K562 (cell line): ENCODE data around the gene PLCB1. TPM values are rescaled to one million over a fixed set of nuclear protein-coding genes. Genes with fewer than 3 reads are reported as not detected.

Experiments used
- ATAC-seq: fragments of 200-7000 bp; cut with Tn5 transposase; 3 replicates; pipeline ENCODE4 v1.9.1; 2020; ENCODE audit warnings: moderate library complexity
- BruUV-seq: library from RNA; stranded (reverse); fragments of 400-500 nt; replicated peaks from 2 replicates; lab custom pipeline; 2021; lab: Mats Ljungman, UMichigan
- CTCF ChIA-PET: fragments of 300-600 bp; formaldehyde crosslinking; extraction: SDS; loops from one replicate; lab custom pipeline; 2021; ENCODE audit warnings: low intra/inter-chr PET ratio; lab: Yijun Ruan, JAX
- POLR2A ChIA-PET: fragments of 300-600, 350-650 bp; sonication (Branson Sonifier 250); formaldehyde crosslinking; extraction: SDS; loops from one replicate; lab custom pipeline; 2021; ENCODE audit warnings: antibody characterized with exemption, inconsistent platforms; lab: Yijun Ruan, JAX
- DNase-seq, 4 experiments: peaks; one replicate each; pipeline versions ENCODE4 v3.0.0 to v3.0.0-alpha.2; 2011 to 2018; ENCODE audit warnings: low spot score in 3 of 4, mixed read lengths in 3 of 4; ENCODE audit errors: extremely low read depth in 1 of 4
- FAIRE-seq: peaks from 2 replicates; lab custom pipeline; 2011; peaks lifted over from hg19 to GRCh38; lab: Jason Lieb, UNC
- H2AFZ ChIP-seq: 2 replicates; pipeline ENCODE4 v1.6.0; 2011; ENCODE audit warnings: low read depth, low read length, control low read depth, inconsistent platforms
- H3K27ac ChIP-seq: fragments of 200-600 bp; 3 replicates; pipeline ENCODE4 v1.8.0; 2011; ENCODE audit warnings: low read depth, mild to moderate bottlenecking, control low read depth, inconsistent platforms, low read length, moderate library complexity, mixed read lengths; ENCODE audit errors: extremely low read depth
- H3K27me3 ChIP-seq, 2 experiments: fragments of 300-600 bp in 1 of 2; 2 replicates in 1 of 2; 3 replicates in 1 of 2; pipeline versions ENCODE4 v1.6.0 to v1.8.0; 2011; ENCODE audit warnings: inconsistent platforms in 2 of 2, low read length in 2 of 2, mild to moderate bottlenecking in 1 of 2, mixed read lengths in 1 of 2, moderate library complexity in 1 of 2; ENCODE audit not compliant: control insufficient read depth in 2 of 2, insufficient read depth in 2 of 2
- H3K36me3 ChIP-seq: fragments of 300-600 bp; 3 replicates; pipeline ENCODE4 v1.8.0; 2011; ENCODE audit warnings: mild to moderate bottlenecking, low read length, inconsistent platforms; ENCODE audit not compliant: control insufficient read depth, insufficient read depth
- H3K4me1 ChIP-seq, 2 experiments: fragments of 200-600 bp in 1 of 2; replicated peaks in 1 of 2; 2 replicates in 1 of 2; 3 replicates in 1 of 2; pipeline versions ENCODE4 v1.5.1 to v1.8.0; 2011; ENCODE audit warnings: inconsistent platforms in 2 of 2, low read length in 2 of 2, mild to moderate bottlenecking in 1 of 2, mixed read lengths in 1 of 2, moderate library complexity in 1 of 2; ENCODE audit not compliant: control insufficient read depth in 2 of 2, insufficient read depth in 2 of 2
- H3K4me2 ChIP-seq: 2 replicates; pipeline ENCODE4 v1.6.1; 2011; ENCODE audit warnings: low read length, control low read depth, inconsistent platforms, mixed read lengths; ENCODE audit not compliant: insufficient read depth
- H3K4me3 ChIP-seq: fragments of 200-600 bp; sonication (generic), shearing (Covaris generic); 2 replicates; pipeline ENCODE4 v1.5.1; 2016; ENCODE audit warnings: control low read depth, inconsistent platforms
- H3K79me2 ChIP-seq: fragments of 200-600 bp; 3 replicates; pipeline ENCODE4 v1.8.0; 2011; ENCODE audit warnings: low read length, inconsistent platforms; ENCODE audit not compliant: control insufficient read depth, insufficient read depth
- H3K9ac ChIP-seq, 2 experiments: 2 replicates each; pipeline versions ENCODE4 v1.6.0 to v1.6.1; 2011; ENCODE audit warnings: low read depth in 2 of 2, low read length in 2 of 2, control low read depth in 1 of 2, inconsistent platforms in 1 of 2, mild to moderate bottlenecking in 1 of 2, mixed read lengths in 1 of 2; ENCODE audit not compliant: insufficient read depth in 1 of 2
- H3K9me1 ChIP-seq: one replicate; pipeline ENCODE4 v1.6.0; 2011; ENCODE audit warnings: inconsistent platforms, mild to moderate bottlenecking, low read length, moderate library complexity; ENCODE audit not compliant: control insufficient read depth, insufficient read depth
- H3K9me3 ChIP-seq: replicated peaks from 2 replicates; pipeline ENCODE4 v1.5.1; 2011; ENCODE audit warnings: low read depth, low read length, inconsistent platforms; ENCODE audit not compliant: control insufficient read depth, insufficient read depth
- H4K20me1 ChIP-seq: replicated peaks from 2 replicates; pipeline ENCODE4 v1.6.1; 2011; ENCODE audit warnings: low read length, inconsistent platforms, mixed read lengths; ENCODE audit not compliant: control insufficient read depth, insufficient read depth
- MECOM ChIP-seq: fragments of 250-450 bp; sonication (Bioruptor Pico); IDR thresholded peaks from 2 replicates; pipeline ENCODE4 v1.8.0; 2022; ENCODE audit warnings: inconsistent platforms
- MED1 ChIP-seq: sonication (generic); formaldehyde crosslinking; IDR thresholded peaks from 2 replicates; pipeline ENCODE4 v1.8.1; 2023; ENCODE audit warnings: missing genetic modification reagents, borderline replicate concordance
- PHB ChIP-seq: fragments of 250-450 bp; sonication (Bioruptor Pico); IDR thresholded peaks from 2 replicates; pipeline ENCODE4 v1.5.0; 2021
- SAFB2 ChIP-seq: fragments of 200-400 bp; formaldehyde crosslinking; IDR thresholded peaks from 2 replicates; pipeline ENCODE4 v1.6.1; 2018; ENCODE audit warnings: borderline replicate concordance, low read length, low read depth, moderate library complexity; ENCODE audit not compliant: severe bottlenecking
- TCF7 ChIP-seq: sonication (generic); IDR thresholded peaks from 2 replicates; pipeline ENCODE4 v1.6.1; 2016; ENCODE audit warnings: antibody characterized with exemption, borderline replicate concordance
- THRA ChIP-seq: fragments of 450-650 bp; IDR thresholded peaks from 2 replicates; pipeline ENCODE4 v1.6.1; 2017; ENCODE audit warnings: mild to moderate bottlenecking, moderate library complexity
- ZNF318 ChIP-seq, 2 experiments: fragments of 450-650 bp; IDR thresholded peaks; 2 replicates each; pipeline ENCODE4 v1.6.1; 2016; ENCODE audit warnings: mild to moderate bottlenecking in 2 of 2, borderline replicate concordance in 1 of 2, low read depth in 1 of 2, moderate library complexity in 1 of 2
- ZNF431 ChIP-seq: sonication (generic); formaldehyde crosslinking; IDR thresholded peaks from 2 replicates; pipeline ENCODE4 v1.8.0; 2022; ENCODE audit warnings: mild to moderate bottlenecking, missing genetic modification reagents
- ZNF644 ChIP-seq: fragments of 200-800 bp; sonication (Bioruptor generic); IDR thresholded peaks from 2 replicates; pipeline ENCODE4 v1.6.1; 2016; ENCODE audit warnings: low read depth, missing genetic modification characterization, missing compliant biosample characterization
- WGBS: fragments of 100-300 bp; shearing (Covaris generic); methylation state at CpG from one replicate; pipeline ENCODE4 v1.1.6; 2016; ENCODE audit warnings: low coverage, mixed read lengths; ENCODE audit not compliant: insufficient coverage; ENCODE audit errors: missing lambda C conversion rate; 5-methylcytosine and 5-hydroxymethylcytosine counted together
- in situ Hi-C: fragments of 300-500 bp; cut with MboI; formaldehyde crosslinking; loops from 4 replicates; pipeline ENCODE4 v1.15.0; 2018; ENCODE audit warnings: inconsistent platforms, mixed read lengths
- intact Hi-C: fragments of 100-400 bp; cut with micrococcal nuclease; formaldehyde crosslinking; loops from 2 replicates; pipeline ENCODE4 v1.14.2; 2022
- polyA plus RNA-seq, 8 experiments: library from polyadenylated mRNA; depleted of rRNA in 4 of 8; stranded (reverse) in 5 of 8; unstranded in 3 of 8; fragments of >200 nt; fragmentation: Nextera tagmentation in 2 of 8; fragmentation: Illumina TruSeq in 1 of 8; extraction: Ambion mirVana in 2 of 8; extraction: Trizol in 1 of 8; gene quantifications; 2 replicates each; pipeline versions ENCODE4 v1.2.1 to v1.2.3, GENCODE V29; 2011 to 2014; ENCODE audit warnings: inconsistent platforms in 1 of 8, missing spikeins in 1 of 8
- total RNA-seq, 7 experiments: library from RNA; depleted of rRNA in 6 of 7; stranded (reverse); fragments of >200 nt in 6 of 7; fragmentation: Illumina TruSeq in 2 of 7; extraction: Trizol in 2 of 7; gene quantifications; 2 replicates each; pipeline versions ENCODE4 v1.2.1 to v1.2.3, GENCODE V29; 2011 to 2021; ENCODE audit warnings: low replicate concordance in 1 of 7

The PLCB1 gene
- total and polyA plus RNA-seq, 9 of the 15 experiments (the other 6 are each of a cell fraction or from before 2014, with no cell fraction given), result 0.34 to 3.1 (median 1.3) TPM

DNA sequence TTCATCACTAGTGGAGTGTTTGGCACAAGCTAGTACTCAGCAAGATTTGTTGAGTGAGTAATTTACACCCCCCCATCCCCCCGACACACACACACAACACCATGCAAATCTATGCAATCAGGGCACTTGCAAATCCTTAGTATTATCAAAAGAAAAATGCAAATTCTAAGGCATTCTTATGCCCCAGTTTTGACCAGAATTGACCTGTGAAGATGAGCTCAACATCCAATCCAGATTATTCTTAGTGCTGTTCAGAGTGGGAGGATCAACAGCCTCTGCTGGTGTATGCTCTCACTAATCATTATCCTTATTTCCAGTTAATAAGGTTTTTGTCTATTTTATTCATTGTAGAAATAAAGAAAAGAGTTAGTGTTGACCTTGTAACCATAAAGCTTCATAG is 185.4 kb downstream of the PLCB1 start:
- H2AFZ ChIP-seq, result no peak overlapping the region
- no peaks in the 10 kb centered on the region for H3K79me2 ChIP-seq
- ChIA-PET POLR2A (interaction anchor here (0.6 kb wide), 1 partner anchor 244 kb away, joined by 3 read pairs; no protein-coding TSS in a partner anchor), CTCF (no interaction called here)
- H3K9me1 ChIP-seq, result no peaks in the 10 kb centered on the region
- 0% methylated on average over 1 of the region's 1 CpG for WGBS
- no peak overlapping the region for H3K9ac ChIP-seq
- intact Hi-C loops (no loop called here), in situ Hi-C loops (no loop called here)
- H3K4me2 ChIP-seq, result no peak overlapping the region
- TF ChIP-seq ZNF318 (IDR thresholded peaks at IDR 0.05; ENCODE audit: borderline replicate concordance in 1 of 2, low read depth in 1 of 2) (no peak), MECOM (no peak), THRA (no peak), TCF7 (no peak), ZNF431 (CRISPR knock-in tag) (no peak), ZNF644 (tag) (no peak), PHB (CRISPR knock-in tag) (no peak), SAFB2 (no peak), MED1 (no peak)
- H3K9me3 ChIP-seq, result no peaks in the 10 kb centered on the region
- no TSS peak for BruUV-seq
- H3K27ac ChIP-seq, result no peak overlapping the region
- no peaks in the 10 kb centered on the region for H4K20me1 ChIP-seq
- no peak overlapping the region for H3K4me3 ChIP-seq
- no peak for ATAC-seq
- no peaks in the 10 kb centered on the region for H3K4me1 ChIP-seq
- no peak for FAIRE-seq
- no peaks in the 10 kb centered on the region for H3K36me3 ChIP-seq
- no peak for DNase-seq
- no peaks in the 10 kb centered on the region for H3K27me3 ChIP-seq
